GM18519 (cell line): ENCODE results near the gene ELSPBP1.
"Not testable (repeated sequence)": the region's sequence is repeated elsewhere in the genome, so short reads cannot be mapped to it uniquely, and the experiment has no call there.

Experiments used
- ATAC-seq: cut with Tn5 transposase; IDR thresholded peaks from one replicate; pipeline ENCODE4 v1.9.1; 2021; ENCODE audit warnings: mild to moderate bottlenecking, moderate library complexity; ENCODE audit not compliant: unreplicated experiment, low FRiP score

ELSPBP1 gene

DNA sequence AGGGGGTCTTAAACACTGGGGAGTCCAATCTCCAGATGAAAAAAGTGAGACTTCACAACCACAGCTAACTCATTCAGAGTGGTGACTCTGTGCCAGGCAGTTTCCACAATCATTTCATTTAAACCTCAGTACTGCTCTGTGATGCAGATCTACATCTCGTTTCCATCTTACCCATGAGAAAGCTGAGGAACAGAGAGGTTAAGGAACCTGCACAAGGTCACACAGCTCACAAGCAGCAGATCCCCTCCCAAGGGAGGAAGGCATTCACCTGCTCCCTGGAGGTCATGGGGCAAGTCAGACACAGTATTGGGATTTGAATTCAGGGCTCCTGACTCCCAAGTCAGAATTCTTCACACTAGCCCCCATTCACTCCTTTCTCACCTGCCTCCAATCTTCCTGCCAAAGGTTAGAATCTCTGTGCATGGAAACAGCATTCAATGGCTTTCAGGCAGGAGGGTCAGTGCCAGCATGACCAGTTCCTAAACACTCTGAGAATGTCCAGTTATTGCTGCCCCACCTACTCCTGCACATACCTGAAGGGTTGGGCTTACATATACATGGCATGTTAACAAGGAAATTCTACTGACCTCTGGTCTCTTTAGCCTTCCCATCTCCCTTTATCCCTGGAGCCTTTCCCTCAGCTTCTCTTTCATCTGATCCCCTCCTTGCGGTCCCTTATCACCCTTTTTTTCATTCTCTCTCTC, 47.6 kb downstream of the ELSPBP1 start:
- ATAC-seq: no peak

DNA sequence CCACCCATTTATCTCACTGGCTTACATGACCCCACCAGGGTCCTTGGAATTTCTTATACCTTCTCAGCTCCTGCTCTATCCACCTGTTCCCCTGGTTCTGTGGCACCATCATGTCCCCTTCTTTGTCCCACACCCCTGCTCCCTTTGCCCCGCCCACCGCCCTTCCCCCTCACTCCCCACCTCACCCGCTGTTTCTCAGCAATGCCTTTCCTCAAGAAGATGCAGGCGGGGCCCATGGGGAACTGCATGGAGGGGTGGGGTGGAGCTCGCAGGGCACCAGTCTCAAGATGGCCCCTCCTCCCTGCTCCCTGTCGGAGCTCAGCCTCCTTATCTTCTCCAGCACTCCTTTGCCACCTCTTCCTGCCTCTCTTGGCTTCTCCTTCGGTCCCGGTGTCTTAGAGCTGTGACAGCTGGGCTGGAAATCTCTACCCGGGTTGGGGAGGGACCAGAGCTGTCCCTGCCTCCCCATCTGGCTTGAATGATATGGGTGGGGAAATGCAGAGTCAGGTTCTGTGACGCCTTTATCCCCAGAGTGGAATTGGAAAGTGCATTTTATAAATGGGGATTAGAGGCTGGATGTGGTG, 49.3 kb downstream of the ELSPBP1 start, which contains the start of gene CABP5:
Gene CABP5 (minus strand): TSS at position 405 of the 584 bp plus-strand sequence. CDS start 157 bp downstream, at position 248.
- no peak for ATAC-seq

- no peak for ATAC-seq
These were observed 50.1 kb downstream of the ELSPBP1 start for GRCh38 chr19:48044561-48044960.

- ATAC-seq: no peak
These were observed 57.1 kb downstream of the ELSPBP1 start for GRCh38 chr19:48051335-48052033.

- ATAC-seq: no peak
These were observed 58.6 kb downstream of the ELSPBP1 start for GRCh38 chr19:48053076-48053475.

- ATAC-seq: no peak
These were observed 59.4 kb downstream of the ELSPBP1 start for GRCh38 chr19:48053856-48054255.

GRCh38 chr19:48059331-48059730, 64.9 kb downstream of the ELSPBP1 start:
- no peak for ATAC-seq

DNA sequence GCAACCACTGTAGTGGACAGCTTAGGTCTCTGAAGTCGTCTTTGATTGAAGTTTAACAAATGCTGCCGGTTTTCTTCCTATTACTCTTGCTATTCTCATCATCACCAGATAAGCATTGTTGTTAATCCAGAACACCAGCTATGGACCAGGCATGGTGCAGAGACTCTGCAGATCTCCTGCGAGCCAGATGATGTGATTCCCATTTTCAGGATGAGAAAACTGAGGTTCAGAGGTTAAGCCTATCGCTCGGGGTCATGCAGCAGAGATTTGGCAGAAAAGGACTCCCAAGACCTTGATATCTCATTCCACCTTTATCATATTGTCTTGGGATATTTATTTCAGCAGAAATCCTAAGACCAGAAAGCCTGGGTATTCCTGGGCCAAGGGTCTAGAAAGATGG, 65.9 kb downstream of the ELSPBP1 start:
- ATAC-seq: no peak

GRCh38 chr19:48061401-48062344, 67.2 kb downstream of the ELSPBP1 start:
- ATAC-seq: no peak

GRCh38 chr19:48064509-48064908, 70.1 kb downstream of the ELSPBP1 start:
- ATAC-seq: no peak

DNA sequence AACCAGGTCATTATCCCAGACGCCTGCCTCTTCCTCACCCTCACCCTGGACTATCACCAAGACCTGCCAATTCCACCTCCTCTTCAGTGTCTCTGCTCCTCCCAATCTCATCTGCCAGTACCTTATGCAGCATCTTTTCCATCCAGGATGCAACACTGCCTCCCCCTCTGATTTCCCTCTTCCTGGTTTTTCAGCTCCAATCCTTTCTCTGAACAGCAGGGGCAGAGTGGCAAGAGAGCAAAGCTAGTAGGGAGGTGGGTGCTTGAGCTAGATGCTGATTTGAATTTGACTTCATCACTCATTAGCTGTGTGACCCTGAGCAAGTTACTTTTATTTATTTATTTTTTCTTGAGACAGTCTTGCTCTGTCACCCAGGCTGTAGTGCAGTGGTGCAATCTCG, 75.0 kb downstream of the ELSPBP1 start:
- ATAC-seq: no peak

DNA sequence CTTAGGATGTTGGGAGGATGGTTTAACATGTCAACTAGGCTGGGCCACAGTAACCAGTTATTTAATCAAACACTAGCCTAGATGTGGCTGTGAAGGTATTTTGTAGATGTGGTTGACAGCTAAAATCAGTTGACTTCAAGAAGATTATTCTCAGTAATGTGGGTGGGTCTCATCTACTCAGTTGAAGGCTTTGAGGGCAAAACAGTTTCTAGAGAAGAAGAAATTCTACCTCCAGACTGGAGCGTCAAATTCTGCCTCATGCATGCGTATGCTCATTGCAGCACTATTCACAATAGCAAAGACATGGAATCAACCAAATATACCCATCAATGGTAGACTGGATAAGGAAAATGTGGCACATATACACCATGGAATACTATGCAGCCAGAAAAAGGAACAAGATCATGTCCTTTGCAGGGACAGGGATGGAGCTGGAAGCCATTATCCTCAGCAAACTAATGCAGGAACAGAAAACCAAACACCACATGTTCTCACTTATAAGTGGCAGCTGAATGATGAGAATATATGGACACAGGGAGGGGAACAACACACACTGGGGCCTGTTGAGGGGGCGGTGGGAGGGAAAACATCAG, 75.8 kb downstream of the ELSPBP1 start:
- ATAC-seq: not testable (repeated sequence)
